Measurements from ENCODE around the gene TSPAN11.
A peak's percentile ranks its signal among the peaks of the same experiment; 100 is the strongest.

The TSPAN11 gene

DNA sequence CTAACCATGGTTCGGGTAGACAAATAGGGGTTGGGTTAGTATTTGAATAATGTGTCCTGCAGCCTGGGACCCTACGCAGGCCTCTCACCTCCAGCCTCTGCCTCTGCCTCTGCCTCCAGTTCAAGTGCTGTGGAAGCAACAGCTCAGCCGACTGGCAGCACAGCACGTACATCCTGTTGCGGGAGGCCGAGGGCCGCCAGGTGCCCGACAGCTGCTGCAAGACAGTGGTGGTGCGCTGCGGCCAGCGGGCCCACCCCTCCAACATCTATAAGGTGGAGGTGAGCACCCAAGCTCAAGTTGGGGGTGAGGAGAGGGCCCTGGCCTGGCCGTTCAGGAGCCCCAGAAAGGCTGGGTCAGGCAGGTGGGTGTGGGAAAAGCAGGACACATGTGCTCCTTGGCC lies 55.9 kb downstream of the TSPAN11 start:
- H3K79me2 ChIP-seq (ENCODE audit: insufficient read depth, low read length), result no peaks in the 10 kb centered on the region

DNA sequence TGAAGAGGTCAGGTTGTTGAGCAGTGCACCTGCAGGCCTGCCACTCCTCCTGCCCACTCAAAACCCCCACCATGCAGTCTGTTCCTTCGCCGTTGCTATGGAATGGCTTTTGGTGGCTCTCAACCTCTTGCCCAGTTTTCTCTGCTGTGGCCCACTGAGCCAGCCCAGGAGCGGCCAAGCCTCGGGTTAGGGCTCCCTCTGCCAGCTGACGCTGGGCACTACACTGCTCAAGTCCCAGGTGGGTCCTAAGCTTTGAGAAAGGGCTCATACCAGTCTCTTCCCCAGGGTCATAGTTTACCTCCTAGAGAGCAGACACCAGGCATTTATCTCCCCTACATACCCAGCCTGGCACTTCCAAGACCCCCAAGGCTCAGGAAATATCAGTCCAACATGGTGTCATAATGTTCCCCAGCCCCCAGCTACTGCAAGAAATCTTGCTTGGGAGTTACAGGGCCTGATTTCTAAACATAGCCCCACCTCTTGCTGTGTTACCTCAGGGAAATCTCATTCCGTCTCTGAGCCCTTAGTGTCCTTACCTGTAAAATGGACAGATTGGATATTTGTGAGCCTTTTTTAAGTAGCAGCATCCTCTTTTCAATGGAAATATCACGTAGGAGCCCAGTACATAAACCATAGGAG lies 59.4 kb downstream of the TSPAN11 start:
- Histone ChIP-seq H3K27ac (ENCODE audit: low read depth, low read length) (no peak overlapping the region), H3K4me3 (ENCODE audit: insufficient read depth, low read length, poor library complexity, severe bottlenecking) (no peak overlapping the region), H3F3A (ENCODE audit: insufficient read depth) (no peaks in the 10 kb centered on the region), H3K9ac (ENCODE audit: low read length) (no peak overlapping the region), H3K79me2 (ENCODE audit: insufficient read depth, low read length) (no peaks in the 10 kb centered on the region), H2AFZ (ENCODE audit: low read depth, low read length, severe bottlenecking) (no peak overlapping the region), H3K9me2 (replicated peaks; ENCODE audit: insufficient read depth, low read length) (no peaks in the 10 kb centered on the region), H3K4me2 (ENCODE audit: low read depth, low read length, poor library complexity, severe bottlenecking) (no peak overlapping the region), H3K9me3 (ENCODE audit: insufficient read depth, low read length) (no peaks in the 10 kb centered on the region), H3K27me3 (ENCODE audit: low read length) (no peaks in the 10 kb centered on the region), H3K36me3 (ENCODE audit: low read length) (no peaks in the 10 kb centered on the region), H4K20me1 (ENCODE audit: low read depth, low read length) (no peaks in the 10 kb centered on the region)
- no peak for TF ChIP-seq EZH2phosphoT487 (conservative IDR thresholded peaks at IDR 0.05; ENCODE audit: low read length)
- TF ChIP-seq, protein P1, sequence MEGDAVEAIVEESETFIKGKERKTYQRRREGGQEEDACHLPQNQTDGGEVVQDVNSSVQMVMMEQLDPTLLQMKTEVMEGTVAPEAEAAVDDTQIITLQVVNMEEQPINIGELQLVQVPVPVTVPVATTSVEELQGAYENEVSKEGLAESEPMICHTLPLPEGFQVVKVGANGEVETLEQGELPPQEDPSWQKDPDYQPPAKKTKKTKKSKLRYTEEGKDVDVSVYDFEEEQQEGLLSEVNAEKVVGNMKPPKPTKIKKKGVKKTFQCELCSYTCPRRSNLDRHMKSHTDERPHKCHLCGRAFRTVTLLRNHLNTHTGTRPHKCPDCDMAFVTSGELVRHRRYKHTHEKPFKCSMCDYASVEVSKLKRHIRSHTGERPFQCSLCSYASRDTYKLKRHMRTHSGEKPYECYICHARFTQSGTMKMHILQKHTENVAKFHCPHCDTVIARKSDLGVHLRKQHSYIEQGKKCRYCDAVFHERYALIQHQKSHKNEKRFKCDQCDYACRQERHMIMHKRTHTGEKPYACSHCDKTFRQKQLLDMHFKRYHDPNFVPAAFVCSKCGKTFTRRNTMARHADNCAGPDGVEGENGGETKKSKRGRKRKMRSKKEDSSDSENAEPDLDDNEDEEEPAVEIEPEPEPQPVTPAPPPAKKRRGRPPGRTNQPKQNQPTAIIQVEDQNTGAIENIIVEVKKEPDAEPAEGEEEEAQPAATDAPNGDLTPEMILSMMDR (IDR thresholded peaks at IDR 0.05; ENCODE audit: insufficient read depth, low read length, poor library complexity, severe bottlenecking), result peak; percentile 60

More for the DNA sequence above, 55.9 kb downstream of the TSPAN11 start:
- Histone ChIP-seq H4K20me1 (ENCODE audit: low read depth, low read length) (no peaks in the 10 kb centered on the region), H2AFZ (ENCODE audit: low read depth, low read length, severe bottlenecking) (no peak overlapping the region), H3K9ac (ENCODE audit: low read length) (no peak overlapping the region), H3K36me3 (ENCODE audit: low read length) (no peaks in the 10 kb centered on the region), H3K27ac (ENCODE audit: low read depth, low read length) (no peak overlapping the region), H3K9me3 (ENCODE audit: insufficient read depth, low read length) (no peaks in the 10 kb centered on the region), H3K27me3 (ENCODE audit: low read length) (no peaks in the 10 kb centered on the region), H3K9me2 (replicated peaks; ENCODE audit: insufficient read depth, low read length) (no peaks in the 10 kb centered on the region), H3K4me2 (ENCODE audit: low read depth, low read length, poor library complexity, severe bottlenecking) (no peak overlapping the region), H3F3A (ENCODE audit: insufficient read depth) (no peaks in the 10 kb centered on the region), H3K4me3 (ENCODE audit: insufficient read depth, low read length, poor library complexity, severe bottlenecking) (no peak overlapping the region)
- no peak for TF ChIP-seq EZH2phosphoT487 (conservative IDR thresholded peaks at IDR 0.05; ENCODE audit: low read length)

DNA sequence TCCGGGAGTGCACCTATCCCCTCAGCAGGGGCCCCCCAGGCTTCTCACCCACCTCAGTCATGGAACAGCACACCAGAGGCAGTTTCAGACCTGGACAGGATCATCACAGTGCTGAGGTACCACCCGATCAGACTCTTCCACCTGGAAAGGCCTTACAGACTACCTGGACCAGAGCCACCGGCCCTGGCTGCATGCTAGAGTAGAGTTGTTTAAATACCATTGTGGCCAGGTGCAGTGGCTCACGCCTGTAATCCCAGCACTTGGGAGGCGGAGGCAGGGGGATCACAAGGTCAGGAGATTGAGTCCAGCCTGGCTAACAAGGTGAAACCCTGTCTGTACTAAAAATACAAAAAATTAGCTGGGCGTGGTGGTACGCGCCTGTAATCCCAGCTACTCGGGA lies 61.5 kb downstream of the TSPAN11 start:
- H3K9me2 ChIP-seq (replicated peaks; ENCODE audit: insufficient read depth, low read length), result no peaks in the 10 kb centered on the region
- no peak overlapping the region for H3K4me2 ChIP-seq (ENCODE audit: low read depth, low read length, poor library complexity, severe bottlenecking)
- no peaks in the 10 kb centered on the region for H3F3A ChIP-seq (ENCODE audit: insufficient read depth)
- H2AFZ ChIP-seq (ENCODE audit: low read depth, low read length, severe bottlenecking), result no peak overlapping the region
- no peaks in the 10 kb centered on the region for H3K36me3 ChIP-seq (ENCODE audit: low read length)
- no peak for TF ChIP-seq EZH2phosphoT487 (conservative IDR thresholded peaks at IDR 0.05; ENCODE audit: low read length)
- TF ChIP-seq, protein P1 (IDR thresholded peaks at IDR 0.05; ENCODE audit: insufficient read depth, low read length, poor library complexity, severe bottlenecking), result no peak
- no peaks in the 10 kb centered on the region for H3K27me3 ChIP-seq (ENCODE audit: low read length)
- H3K9me3 ChIP-seq (ENCODE audit: insufficient read depth, low read length), result no peaks in the 10 kb centered on the region
- no peak overlapping the region for H3K4me3 ChIP-seq (ENCODE audit: insufficient read depth, low read length, poor library complexity, severe bottlenecking)
- no peaks in the 10 kb centered on the region for H3K79me2 ChIP-seq (ENCODE audit: insufficient read depth, low read length)
- H3K9ac ChIP-seq (ENCODE audit: low read length), result no peak overlapping the region
- no peaks in the 10 kb centered on the region for H4K20me1 ChIP-seq (ENCODE audit: low read depth, low read length)
- H3K27ac ChIP-seq (ENCODE audit: low read depth, low read length), result no peak overlapping the region

DNA sequence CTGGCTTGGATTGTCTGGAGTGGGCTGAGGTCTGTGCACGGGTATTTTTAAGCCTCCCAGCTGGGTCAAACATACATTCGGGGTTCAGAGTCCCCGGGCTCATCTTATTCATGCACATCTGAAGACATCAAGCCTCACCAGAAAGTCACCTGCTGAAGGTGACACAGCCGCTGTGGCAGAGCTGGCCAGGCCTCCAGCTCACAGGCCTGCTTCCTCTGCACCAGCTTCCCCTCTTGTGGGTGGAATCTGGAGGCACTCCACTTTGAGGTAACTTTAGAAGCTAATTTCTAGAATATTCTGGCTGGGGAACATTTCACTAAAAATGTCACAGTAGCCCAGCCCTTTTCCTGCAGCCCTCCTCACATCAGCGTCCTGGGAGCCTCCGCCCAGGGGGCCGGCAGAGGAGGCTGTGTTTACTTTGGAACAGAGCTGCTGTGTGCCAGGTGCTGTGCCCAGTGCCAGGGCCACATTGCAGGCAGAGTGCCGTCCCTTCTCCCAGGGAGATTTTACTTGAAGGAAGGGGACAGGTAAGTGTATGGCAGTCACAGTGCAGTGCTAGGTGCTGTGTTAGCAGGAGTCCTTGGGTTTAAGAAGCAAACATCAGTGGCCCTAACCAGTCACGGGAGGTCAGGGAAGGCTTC lies 62.2 kb downstream of the TSPAN11 start:
- H3K27ac ChIP-seq (ENCODE audit: low read depth, low read length), result no peak overlapping the region
- H3K79me2 ChIP-seq (ENCODE audit: insufficient read depth, low read length), result no peaks in the 10 kb centered on the region
- no peaks in the 10 kb centered on the region for H4K20me1 ChIP-seq (ENCODE audit: low read depth, low read length)
- H3K9me3 ChIP-seq (ENCODE audit: insufficient read depth, low read length), result no peaks in the 10 kb centered on the region
- H3K9ac ChIP-seq (ENCODE audit: low read length), result no peak overlapping the region
- H3K27me3 ChIP-seq (ENCODE audit: low read length), result no peaks in the 10 kb centered on the region
- TF ChIP-seq, protein P1 (IDR thresholded peaks at IDR 0.05; ENCODE audit: insufficient read depth, low read length, poor library complexity, severe bottlenecking), result no peak
- no peak for TF ChIP-seq EZH2phosphoT487 (conservative IDR thresholded peaks at IDR 0.05; ENCODE audit: low read length)
- no peaks in the 10 kb centered on the region for H3K9me2 ChIP-seq (replicated peaks; ENCODE audit: insufficient read depth, low read length)
- no peak overlapping the region for H2AFZ ChIP-seq (ENCODE audit: low read depth, low read length, severe bottlenecking)
- no peaks in the 10 kb centered on the region for H3F3A ChIP-seq (ENCODE audit: insufficient read depth)
- no peak overlapping the region for H3K4me3 ChIP-seq (ENCODE audit: insufficient read depth, low read length, poor library complexity, severe bottlenecking)
- no peaks in the 10 kb centered on the region for H3K36me3 ChIP-seq (ENCODE audit: low read length)
- no peak overlapping the region for H3K4me2 ChIP-seq (ENCODE audit: low read depth, low read length, poor library complexity, severe bottlenecking)

Data from SU-DHL-6 (cell line).